T-cell (primary cell): ENCODE measurements around the gene UGT2A3. TPM values are rescaled to one million over a fixed set of nuclear protein-coding genes. Genes with fewer than 3 reads are reported as not detected.
"Not testable (repeated sequence)": the region's sequence is repeated elsewhere in the genome, so short reads cannot be mapped to it uniquely, and the experiment has no call there.

Experiments used
- ATAC-seq, 4 experiments: fragments of 200-7000 bp in 3 of 4; fragments of 150-1000 bp in 1 of 4; cut with Tn5 transposase; replicated peaks in 1 of 4; 1 replicate in 3 of 4; 2 replicates in 1 of 4; pipeline ENCODE4 v1.10.0; 2021; ENCODE audit warnings: moderate library complexity in 3 of 4, mild to moderate bottlenecking in 2 of 4, moderate number of reproducible peaks in 1 of 4
- CTCF ChIA-PET, 2 donors: fragments of 300-600 bp; sonication (Branson Sonifier 250); formaldehyde crosslinking; loops; one replicate each; lab custom pipeline; 2022; ENCODE audit warnings: antibody characterized with exemption in 2 of 2; lab: Charles Lee
- POLR2A ChIA-PET, 2 donors: fragments of 300-600 bp; sonication (Branson Sonifier 250); formaldehyde crosslinking; loops; one replicate each; lab custom pipeline; 2022; ENCODE audit warnings: antibody characterized with exemption in 2 of 2; lab: Charles Lee
- DNase-seq, 35 experiments: peaks; one replicate each; pipeline versions ENCODE4 v3.0.0 to v3.0.0-alpha.2; 2013 to 2023
- H3K27ac ChIP-seq: one replicate; pipeline ENCODE4 v1.5.1; 2013; ENCODE audit warnings: low read length
- H3K27me3 ChIP-seq, 2 experiments: replicated peaks in 1 of 2; 1 replicate in 1 of 2; 2 replicates in 1 of 2; pipeline versions ENCODE4 v1.6.1 to v1.7.0; 2013; ENCODE audit warnings: low read length in 1 of 2, mixed read lengths in 1 of 2; ENCODE audit not compliant: control insufficient read depth in 2 of 2, insufficient read depth in 2 of 2; ENCODE audit errors: extremely low read depth in 1 of 2
- H3K36me3 ChIP-seq, 2 donors: 1 replicate in 1 of 2; 2 replicates in 1 of 2; pipeline versions ENCODE4 v1.6.1 to v1.7.0; 2013; ENCODE audit warnings: low read length in 1 of 2; ENCODE audit not compliant: control insufficient read depth in 2 of 2, insufficient read depth in 1 of 2; ENCODE audit errors: extremely low read depth in 1 of 2
- H3K4me1 ChIP-seq, 2 experiments: 1 replicate in 1 of 2; 2 replicates in 1 of 2; pipeline versions ENCODE4 v1.6.1 to v1.7.0; 2013; ENCODE audit warnings: low read length in 2 of 2, mixed read lengths in 1 of 2; ENCODE audit not compliant: insufficient read depth in 2 of 2, control insufficient read depth in 1 of 2; ENCODE audit errors: extremely low read depth in 1 of 2
- H3K4me3 ChIP-seq, 2 donors: 1 replicate in 1 of 2; 2 replicates in 1 of 2; pipeline versions ENCODE4 v1.5.1 to v1.7.0; 2013; ENCODE audit warnings: mild to moderate bottlenecking in 2 of 2, low read length in 1 of 2, moderate library complexity in 1 of 2; ENCODE audit not compliant: control insufficient read depth in 1 of 2; ENCODE audit errors: extremely low read depth in 1 of 2
- H3K9me3 ChIP-seq: 2 replicates; pipeline ENCODE4 v1.7.0; 2013
- H3K27ac Mint-ChIP-seq, 2 donors: one replicate each; pipeline ENCODE4 v1.8.0; 2020 to 2021; ENCODE audit warnings: mild to moderate bottlenecking in 2 of 2, mixed read lengths in 2 of 2
- H3K27me3 Mint-ChIP-seq, 2 donors: one replicate each; pipeline ENCODE4 v1.8.0; 2021 to 2022; ENCODE audit warnings: mixed read lengths in 2 of 2
- H3K36me3 Mint-ChIP-seq: one replicate; pipeline ENCODE4 v1.8.0; 2021; ENCODE audit warnings: mixed read lengths
- H3K4me1 Mint-ChIP-seq, 3 donors: one replicate each; pipeline ENCODE4 v1.8.0; 2020 to 2022; ENCODE audit warnings: mixed read lengths in 3 of 3, mild to moderate bottlenecking in 1 of 3
- H3K4me3 Mint-ChIP-seq, 3 donors: one replicate each; pipeline ENCODE4 v1.8.0; 2020 to 2022; ENCODE audit warnings: mild to moderate bottlenecking in 3 of 3, mixed read lengths in 3 of 3, moderate library complexity in 3 of 3
- H3K9me3 Mint-ChIP-seq, 3 donors: one replicate each; pipeline ENCODE4 v1.8.0; 2020 to 2022; ENCODE audit warnings: mixed read lengths in 3 of 3
- WGBS: methylation state at CpG from one replicate; pipeline ENCODE4 v1.1.5; 2013; ENCODE audit warnings: missing lambda C conversion rate; ENCODE audit not compliant: insufficient coverage; 5-methylcytosine and 5-hydroxymethylcytosine counted together
- total RNA-seq, 35 experiments: library from RNA in 6 of 35; stranded (reverse) in 6 of 35; fragments of 120-200 nt in 1 of 35; gene quantifications; one replicate each; pipeline versions ENCODE4 v1.2.1 to v1.2.4 and lab custom pipeline; 2013 to 2026

The UGT2A3 gene
- total RNA-seq, 5 donors from 2014 or later (not counting 1 experiment from before 2014, with no cell fraction given) = 0.18 TPM; not detected in 4

DNA sequence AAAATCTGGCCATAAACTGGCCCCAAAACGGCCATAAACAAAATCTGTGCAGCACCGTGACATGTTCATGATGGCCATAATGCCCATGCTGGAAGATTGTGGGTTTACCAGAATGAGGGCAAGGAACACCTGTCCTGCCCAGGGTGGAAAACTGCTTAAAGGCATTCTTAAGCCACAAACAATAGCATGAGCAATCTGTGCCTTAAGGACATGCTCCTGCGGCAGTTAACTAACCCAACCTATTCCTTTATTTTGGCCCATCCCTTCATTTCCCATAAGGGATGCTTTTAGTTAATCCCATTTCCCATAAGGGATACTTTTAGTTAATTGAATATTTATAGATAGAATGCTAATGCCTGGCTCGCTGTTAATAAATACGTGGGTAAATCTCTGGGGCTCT, 29.4 kb downstream of the UGT2A3 start:
- H3K4me1 Mint-ChIP-seq, H3K27me3 Mint-ChIP-seq, H3K9me3 ChIP-seq, H3K4me1 ChIP-seq, ATAC-seq, H3K36me3 ChIP-seq, H3K4me3 Mint-ChIP-seq, CTCF ChIA-PET, H3K27ac ChIP-seq, H3K36me3 Mint-ChIP-seq, H3K27ac Mint-ChIP-seq, H3K27me3 ChIP-seq, DNase-seq, POLR2A ChIA-PET, H3K4me3 ChIP-seq: not testable (repeated sequence)
- peaks cover 8 to 18% (median 12%) of the 10 kb centered on the region in 3 donors for H3K9me3 Mint-ChIP-seq
- 42% methylated on average over 2 of the region's 5 CpGs for WGBS

DNA sequence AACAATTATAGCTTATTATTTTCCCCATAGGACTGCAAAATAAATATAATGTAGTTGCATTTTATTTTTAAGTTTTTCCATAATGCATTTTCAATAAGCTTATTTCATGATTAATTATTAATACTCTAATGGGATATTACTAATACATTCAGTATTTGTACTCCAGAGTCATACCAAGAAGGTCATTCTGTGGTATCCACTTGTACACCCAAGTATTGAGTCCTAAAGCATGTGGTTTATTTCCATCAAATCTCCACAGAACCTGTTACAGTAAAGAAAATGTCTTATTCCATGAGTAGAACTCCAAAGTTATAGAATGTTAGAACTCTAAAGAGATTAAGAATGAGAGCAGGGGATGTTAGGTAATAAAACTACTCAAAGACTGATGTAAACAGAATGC, 30.6 kb downstream of the UGT2A3 start:
- DNase-seq (no peak), ATAC-seq (no peak)
- no peaks in the 10 kb centered on the region for H3K36me3 ChIP-seq
- Mint-ChIP-seq H3K4me1 (no peaks in the 10 kb centered on the region), H3K27me3 (no peaks in the 10 kb centered on the region), H3K9me3 (peaks cover 4 to 9% (median 8%) of the 10 kb centered on the region in 3 donors), H3K27ac (no peak overlapping the region), H3K4me3 (no peak overlapping the region), H3K36me3 (no peaks in the 10 kb centered on the region)
- H3K4me1 ChIP-seq = no peaks in the 10 kb centered on the region
- ChIA-PET POLR2A (no interaction called here), CTCF (no interaction called here)
- no peaks in the 10 kb centered on the region for H3K27me3 ChIP-seq
- H3K4me3 ChIP-seq = no peak overlapping the region
- H3K27ac ChIP-seq = no peak overlapping the region
- H3K9me3 ChIP-seq = no peaks in the 10 kb centered on the region

DNA sequence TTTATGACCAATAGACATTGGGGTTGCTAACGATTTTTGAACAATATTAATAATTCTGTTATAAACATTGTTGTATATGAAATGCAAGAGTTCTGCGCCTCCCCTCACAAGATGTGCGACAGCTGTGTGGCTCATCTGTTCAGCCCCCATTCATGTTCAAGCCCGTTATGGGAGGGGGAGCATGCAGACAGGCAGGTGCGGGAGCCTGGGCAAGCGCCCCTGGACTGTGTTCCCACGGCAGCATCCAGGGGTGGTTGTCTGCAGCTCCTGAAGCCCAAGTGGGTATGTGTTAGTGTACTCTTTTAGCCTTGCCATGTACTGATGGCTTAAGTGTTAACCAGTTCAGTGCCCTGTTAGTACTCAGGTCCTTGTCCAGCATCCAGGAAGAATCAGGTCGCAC, 34.6 kb downstream of the UGT2A3 start:
- Mint-ChIP-seq H3K4me3 (no peak overlapping the region), H3K36me3 (no peaks in the 10 kb centered on the region), H3K9me3 (peaks cover 0 to 5% (median 3%) of the 10 kb centered on the region in 3 donors), H3K27me3 (no peaks in the 10 kb centered on the region), H3K27ac (no peak overlapping the region), H3K4me1 (no peaks in the 10 kb centered on the region)
- Histone ChIP-seq H3K9me3 (no peaks in the 10 kb centered on the region), H3K4me3 (no peak overlapping the region), H3K36me3 (no peaks in the 10 kb centered on the region), H3K4me1 (no peaks in the 10 kb centered on the region), H3K27me3 (no peaks in the 10 kb centered on the region), H3K27ac (no peak overlapping the region)
- 90% methylated on average over 4 of the region's 8 CpGs for WGBS
- ATAC-seq (no peak), DNase-seq (no peak)
- POLR2A ChIA-PET = no interaction called here
- CTCF ChIA-PET = no interaction called here

DNA sequence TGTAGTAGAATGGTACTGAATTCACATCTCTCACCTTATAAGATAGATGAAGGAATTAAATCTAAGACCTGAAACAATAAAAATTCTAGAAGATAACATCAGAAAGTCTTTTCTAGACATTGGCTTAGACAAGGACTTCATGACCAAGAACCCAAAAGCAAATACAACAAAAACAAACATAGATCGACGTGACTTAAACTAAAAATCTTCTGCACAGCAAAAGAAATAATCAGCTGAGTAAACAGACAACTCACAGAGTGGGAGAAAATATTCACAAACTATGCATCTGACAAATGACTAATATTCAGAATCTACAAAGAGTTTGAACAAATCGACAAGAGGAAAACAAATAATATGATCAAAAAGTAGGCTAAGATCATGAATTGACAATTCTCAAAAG, 38.8 kb downstream of the UGT2A3 start:
- H3K27me3 ChIP-seq = no peaks in the 10 kb centered on the region
- WGBS = 62% methylated on average over 2 of the region's 3 CpGs
- no peaks in the 10 kb centered on the region for H3K27me3 Mint-ChIP-seq
- no peaks in the 10 kb centered on the region for H3K36me3 Mint-ChIP-seq
- no peak overlapping the region for H3K27ac Mint-ChIP-seq
- no peaks in the 10 kb centered on the region for H3K9me3 ChIP-seq
- ChIA-PET CTCF (no interaction called here), POLR2A (no interaction called here)
- H3K27ac ChIP-seq = no peak overlapping the region
- H3K4me1 Mint-ChIP-seq = no peaks in the 10 kb centered on the region
- H3K9me3 Mint-ChIP-seq = no peaks in the 10 kb centered on the region
- DNase-seq (no peak), ATAC-seq (no peak)
- no peaks in the 10 kb centered on the region for H3K36me3 ChIP-seq
- H3K4me1 ChIP-seq = no peaks in the 10 kb centered on the region
- H3K4me3 Mint-ChIP-seq = no peak overlapping the region
- no peak overlapping the region for H3K4me3 ChIP-seq

DNA sequence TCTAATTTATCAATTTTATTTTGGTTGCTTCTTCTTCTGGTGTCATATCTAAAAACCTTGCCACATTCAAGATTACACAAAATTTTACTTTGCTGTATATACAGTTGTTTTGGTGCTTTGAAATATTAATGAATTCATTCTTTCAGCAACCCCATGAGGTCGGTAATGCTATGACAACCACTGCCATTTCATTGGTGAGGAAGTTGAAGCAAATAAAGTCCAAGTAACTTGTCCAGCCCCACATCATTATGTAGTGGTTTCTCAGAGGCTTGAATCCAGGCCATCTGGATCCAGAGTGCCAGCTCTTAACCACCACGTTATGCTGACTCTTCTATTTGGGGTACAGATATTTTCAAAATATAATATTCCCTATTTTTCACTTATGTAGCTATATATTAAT, 42.2 kb downstream of the UGT2A3 start:
- ATAC-seq (no peak), DNase-seq (no peak)
- WGBS = no CpG with 5 or more reads among the region's 2 CpGs
- H3K36me3 ChIP-seq = no peaks in the 10 kb centered on the region
- POLR2A ChIA-PET = no interaction called here
- no peak overlapping the region for H3K27ac Mint-ChIP-seq
- H3K27ac ChIP-seq = no peak overlapping the region
- H3K36me3 Mint-ChIP-seq = no peaks in the 10 kb centered on the region
- H3K4me3 Mint-ChIP-seq = no peak overlapping the region
- no peak overlapping the region for H3K4me3 ChIP-seq
- H3K9me3 ChIP-seq = no peaks in the 10 kb centered on the region
- no peaks in the 10 kb centered on the region for H3K4me1 ChIP-seq
- CTCF ChIA-PET = no interaction called here
- H3K27me3 Mint-ChIP-seq = peaks cover 2 to 4% of the 10 kb centered on the region in 2 donors
- peaks cover 0 to 5% (median 0%) of the 10 kb centered on the region in 3 donors for H3K9me3 Mint-ChIP-seq
- no peaks in the 10 kb centered on the region for H3K4me1 Mint-ChIP-seq
- no peaks in the 10 kb centered on the region for H3K27me3 ChIP-seq

DNA sequence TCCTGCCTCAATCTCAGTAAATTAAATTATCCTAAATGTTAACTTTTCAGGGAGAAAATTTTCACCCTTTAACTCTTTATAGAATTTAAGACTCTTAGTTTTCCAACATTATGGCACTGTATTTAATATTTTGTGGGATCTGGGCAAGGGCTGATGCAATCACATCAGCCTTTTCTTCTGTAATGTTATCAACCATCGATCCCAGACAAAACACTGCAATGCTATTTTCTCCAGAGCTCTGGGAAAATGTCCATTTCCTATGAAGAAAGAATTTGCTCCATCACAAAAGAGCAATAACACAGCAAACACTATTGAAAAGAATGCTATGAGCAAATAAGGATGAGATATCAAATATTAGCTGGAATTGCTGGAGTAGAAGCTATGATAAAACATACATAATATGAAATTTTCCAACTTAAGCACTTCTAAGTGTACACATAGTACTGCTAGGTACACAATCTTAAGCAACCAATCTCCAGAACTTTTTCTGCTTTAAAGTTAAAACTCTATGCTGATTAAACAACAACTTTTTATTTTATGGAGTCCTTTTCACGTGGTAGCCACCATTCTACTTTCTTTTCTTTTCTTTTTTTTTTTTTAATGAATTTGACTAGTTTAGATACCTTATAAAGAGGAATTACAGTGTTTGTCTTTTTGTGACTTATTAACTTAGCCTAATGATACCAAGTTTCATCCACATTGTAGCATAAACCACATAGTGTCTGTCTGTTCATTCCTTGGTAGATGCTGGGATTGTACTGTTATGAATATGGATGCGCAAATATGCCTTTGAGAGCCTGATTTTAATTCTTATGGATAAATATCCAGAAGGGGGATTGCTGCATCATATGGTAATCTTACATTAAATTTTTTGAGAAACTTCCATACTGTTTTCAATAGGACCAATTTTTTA, 43.6 kb downstream of the UGT2A3 start:
- H3K27me3 Mint-ChIP-seq = peaks cover 2 to 4% of the 10 kb centered on the region in 2 donors
- Histone ChIP-seq H3K27me3 (no peaks in the 10 kb centered on the region), H3K27ac (no peak overlapping the region), H3K4me1 (no peaks in the 10 kb centered on the region), H3K36me3 (no peaks in the 10 kb centered on the region), H3K4me3 (no peak overlapping the region), H3K9me3 (no peaks in the 10 kb centered on the region)
- ATAC-seq (no peak), DNase-seq (no peak)
- H3K4me3 Mint-ChIP-seq = no peak overlapping the region
- peaks cover 0 to 5% (median 0%) of the 10 kb centered on the region in 3 donors for H3K9me3 Mint-ChIP-seq
- no CpG with 5 or more reads among the region's 3 CpGs for WGBS
- H3K4me1 Mint-ChIP-seq = no peaks in the 10 kb centered on the region
- CTCF ChIA-PET = no interaction called here
- no peak overlapping the region for H3K27ac Mint-ChIP-seq
- POLR2A ChIA-PET = no interaction called here
- no peaks in the 10 kb centered on the region for H3K36me3 Mint-ChIP-seq
